Left renal pelvis (tissue), 4 donors: Measurements from ENCODE around the gene BCL2L12. TPM values are rescaled to one million over a fixed set of nuclear protein-coding genes. Genes with fewer than 3 reads are reported as not detected.
"Not testable (repeated sequence)": the region's sequence is repeated elsewhere in the genome, so short reads cannot be mapped to it uniquely, and the experiment has no call there.

Source experiments
- DNase-seq, 4 donors: peaks; one replicate each; pipeline ENCODE4 v3.0.0-alpha.2; 2013; ENCODE audit warnings: low read depth in 4 of 4, low spot score in 3 of 4
- polyA plus RNA-seq, 4 donors: library from polyadenylated mRNA; unstranded; fragments of 120-200 nt; gene quantifications; one replicate each; pipeline ENCODE4 v1.2.1, GENCODE V29; 2013; ENCODE audit not compliant: insufficient read length in 4 of 4

The BCL2L12 gene
- polyA plus RNA-seq, 4 donors, result 20.6 to 36.1 (median 22.4) TPM

DNA sequence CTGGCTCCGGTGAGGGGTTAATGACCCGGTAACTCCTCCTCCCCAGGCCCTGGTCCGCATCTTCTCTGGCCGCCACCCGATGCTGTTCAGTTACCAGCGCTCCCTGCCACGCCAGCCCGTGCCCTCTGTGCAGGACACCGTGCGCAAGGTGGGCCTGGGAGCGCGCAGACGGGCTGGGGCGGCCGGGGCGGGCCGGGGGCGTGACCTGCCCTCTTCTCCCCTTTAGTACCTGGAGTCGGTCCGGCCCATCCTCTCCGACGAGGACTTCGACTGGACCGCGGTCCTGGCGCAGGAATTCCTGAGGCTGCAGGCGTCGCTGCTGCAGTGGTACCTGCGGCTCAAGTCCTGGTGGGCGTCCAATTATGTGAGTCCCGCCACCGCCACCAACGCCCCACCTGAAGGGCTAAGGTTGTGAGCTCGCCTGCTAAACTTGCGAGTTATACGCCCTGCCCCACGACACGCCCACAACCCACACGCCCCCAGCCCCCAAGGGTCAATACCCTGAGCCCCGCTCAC lies 35.6 kb downstream of the BCL2L12 start:
- no peak for DNase-seq

DNA sequence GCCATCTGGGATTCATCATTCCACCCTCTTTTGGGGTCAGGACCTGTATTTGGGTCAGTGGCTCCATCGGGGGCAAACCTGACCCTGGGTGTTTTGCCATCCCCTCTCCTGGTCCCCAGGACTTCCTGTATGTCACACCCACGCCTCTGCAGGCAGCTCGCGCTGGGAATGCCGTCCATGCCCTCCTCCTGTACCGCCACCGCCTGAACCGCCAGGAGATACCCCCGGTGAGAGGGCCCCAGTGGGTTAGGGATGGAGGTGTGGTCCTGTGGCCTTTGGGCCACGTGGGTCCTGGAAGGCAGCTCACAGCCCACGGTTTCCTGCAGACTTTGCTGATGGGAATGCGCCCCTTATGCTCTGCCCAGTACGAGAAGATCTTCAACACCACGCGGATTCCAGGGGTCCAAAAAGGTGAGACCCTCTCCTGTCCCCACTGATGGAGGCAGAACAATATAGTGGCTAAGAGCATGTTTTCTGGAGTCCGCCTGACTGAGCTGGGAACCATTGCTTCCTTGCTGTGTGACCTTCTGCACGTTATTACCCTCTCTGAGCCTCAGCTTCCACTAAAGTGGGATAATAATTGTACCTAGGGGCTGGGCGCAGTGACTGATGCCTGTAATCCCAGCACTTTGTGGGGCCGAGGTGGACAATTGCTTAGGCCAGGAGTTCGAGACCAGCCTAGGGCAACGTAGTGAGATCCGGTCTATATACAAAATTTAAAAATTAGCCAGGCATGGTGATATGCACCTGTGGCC lies 39.3 kb downstream of the BCL2L12 start:
- no peak for DNase-seq

DNA sequence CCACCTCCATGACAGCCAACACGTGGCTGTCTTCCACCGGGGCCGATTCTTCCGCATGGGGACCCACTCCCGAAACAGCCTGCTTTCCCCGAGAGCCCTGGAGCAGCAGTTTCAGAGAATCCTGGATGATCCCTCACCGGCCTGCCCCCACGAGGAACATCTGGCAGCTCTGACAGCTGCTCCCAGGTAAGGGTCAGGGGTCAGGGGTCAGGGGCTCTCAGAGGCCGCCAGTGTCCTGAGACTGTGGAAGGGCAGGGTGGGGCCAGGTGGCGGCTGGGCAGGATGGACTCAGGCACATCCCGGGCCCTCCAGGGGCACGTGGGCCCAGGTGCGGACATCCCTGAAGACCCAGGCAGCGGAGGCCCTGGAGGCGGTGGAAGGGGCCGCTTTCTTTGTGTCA lies 40.2 kb downstream of the BCL2L12 start:
- DNase-seq, result no peak

DNA sequence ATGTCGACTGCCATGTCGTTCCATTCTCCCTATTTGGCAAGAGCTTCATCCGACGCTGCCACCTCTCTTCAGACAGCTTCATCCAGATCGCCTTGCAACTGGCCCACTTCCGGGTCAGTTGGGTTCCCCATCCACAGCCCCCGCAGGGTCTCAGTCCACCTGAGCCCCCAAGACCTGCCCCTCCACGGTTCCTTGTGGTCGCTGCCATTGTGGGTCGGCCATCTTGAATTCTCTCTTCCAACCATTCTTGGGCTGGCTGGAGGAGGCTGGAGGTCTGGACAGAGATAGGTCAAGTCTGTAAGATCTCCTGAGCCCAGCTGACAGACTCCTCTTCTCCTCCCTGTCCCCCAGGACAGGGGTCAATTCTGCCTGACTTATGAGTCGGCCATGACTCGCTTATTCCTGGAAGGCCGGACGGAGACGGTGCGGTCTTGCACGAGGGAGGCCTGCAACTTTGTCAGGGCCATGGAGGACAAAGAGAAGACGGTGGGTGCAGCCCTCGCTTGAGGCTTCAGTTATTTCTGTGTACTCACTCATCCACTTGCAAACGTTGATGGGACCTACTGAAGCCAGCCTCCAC lies 44.7 kb downstream of the BCL2L12 start:
- no peak for DNase-seq

DNA sequence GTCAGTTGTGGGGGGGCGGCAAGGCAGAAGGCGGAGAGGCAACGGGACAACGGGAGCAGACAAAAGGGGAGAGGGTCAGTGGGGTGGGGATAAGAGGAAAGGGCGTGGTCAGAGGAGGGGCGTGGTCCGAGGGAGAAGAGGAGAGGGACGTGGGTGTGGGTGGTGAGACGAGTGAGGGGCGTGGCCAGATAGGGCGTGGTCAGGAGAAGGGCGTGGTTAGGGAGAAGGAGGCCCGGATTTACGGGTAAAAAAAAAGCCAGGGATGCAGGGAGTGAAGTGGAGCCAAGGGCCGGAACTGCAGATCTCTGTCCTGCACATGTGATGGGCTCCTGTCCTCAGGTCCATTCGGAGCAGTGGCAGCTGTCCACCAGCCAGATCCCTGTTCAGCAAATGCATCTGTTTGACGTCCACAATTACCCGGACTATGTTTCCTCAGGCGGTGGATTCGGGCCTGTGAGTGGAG lies 46.7 kb downstream of the BCL2L12 start:
- no peak for DNase-seq

DNA sequence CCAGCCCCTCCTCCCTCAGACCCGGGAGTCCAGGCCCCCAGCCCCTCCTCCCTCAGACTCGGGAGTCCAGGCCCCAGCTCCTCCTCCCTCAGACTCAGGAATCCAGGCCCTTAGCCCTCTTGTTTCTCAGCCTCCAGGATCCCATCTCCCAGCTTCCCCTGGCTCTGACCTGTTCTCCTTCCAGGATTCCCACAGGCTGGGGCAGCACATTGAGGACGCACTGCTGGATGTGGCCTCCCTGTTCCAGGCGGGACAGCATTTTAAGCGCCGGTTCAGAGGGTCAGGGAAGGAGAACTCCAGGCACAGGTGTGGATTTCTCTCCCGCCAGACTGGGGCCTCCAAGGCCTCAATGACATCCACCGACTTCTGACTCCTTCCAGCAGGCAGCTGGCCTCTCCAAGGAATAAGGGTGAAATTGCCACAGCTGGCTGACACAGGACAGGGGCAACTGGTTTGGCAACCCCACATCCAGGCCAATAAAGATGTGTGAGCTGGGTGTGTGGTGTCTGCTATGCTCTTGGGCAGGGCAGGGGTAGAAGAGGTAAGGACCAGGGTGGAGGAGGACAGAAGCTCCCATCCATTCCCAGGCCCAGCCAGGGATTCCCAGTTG lies 47.6 kb downstream of the BCL2L12 start:
- DNase-seq, result no peak

DNA sequence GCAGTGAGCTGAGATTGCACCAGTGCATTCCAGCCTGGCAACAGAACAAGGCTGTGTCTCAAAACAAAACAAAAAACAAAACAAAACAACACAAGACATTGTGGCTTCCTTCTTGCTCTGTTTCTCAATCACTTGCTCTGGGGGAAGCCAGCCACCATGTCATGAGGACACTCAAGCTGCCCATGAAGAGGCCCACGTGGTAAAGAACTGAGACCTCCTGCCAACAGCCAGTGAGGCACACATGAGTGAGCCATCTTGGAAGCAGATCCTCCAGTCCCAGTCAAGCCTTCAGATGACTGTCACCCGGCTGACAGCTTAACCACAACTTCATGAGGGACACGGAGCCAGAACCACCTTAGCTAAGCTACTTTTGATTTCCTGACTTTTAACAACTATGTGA lies 50.4 kb downstream of the BCL2L12 start:
- DNase-seq, result no peak

DNA sequence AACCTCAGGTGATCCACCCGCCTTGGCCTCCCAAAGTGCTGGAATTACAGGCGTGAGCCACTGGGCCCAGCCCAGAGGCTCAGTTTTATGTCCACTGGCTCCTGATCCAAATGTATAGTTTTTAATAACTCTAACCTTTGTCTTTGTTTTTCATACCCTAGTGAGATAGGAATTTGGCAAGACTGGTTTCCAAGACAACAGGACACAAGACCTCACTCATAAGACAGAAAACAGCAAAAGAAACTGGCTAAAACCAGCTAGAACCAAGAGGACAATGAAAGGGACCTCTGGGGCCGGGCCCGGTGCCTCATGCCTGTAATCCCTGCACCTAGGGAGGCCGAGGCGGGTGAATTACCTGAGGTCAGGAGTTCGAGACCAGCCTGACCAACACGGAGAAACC lies 52.8 kb downstream of the BCL2L12 start:
- DNase-seq, result no peak

DNA sequence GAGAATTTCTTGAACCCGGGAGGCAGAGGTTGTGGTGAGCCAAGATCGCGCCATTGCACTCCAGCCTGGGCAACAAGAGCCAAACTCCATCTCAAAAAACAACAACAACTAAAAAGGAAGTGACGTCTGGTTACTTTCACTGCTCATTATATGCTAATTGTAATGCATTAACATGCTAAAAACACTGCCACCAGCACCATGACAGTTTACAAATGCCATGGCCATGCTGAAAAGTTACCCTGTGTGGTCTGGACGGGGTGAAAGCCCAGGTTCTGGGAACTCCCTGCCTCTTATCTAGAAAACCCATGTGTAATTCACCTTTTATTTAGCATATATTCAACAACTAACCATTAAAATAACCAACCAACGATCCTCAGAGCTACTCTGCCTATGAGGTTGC lies 53.3 kb downstream of the BCL2L12 start:
- no peak for DNase-seq

DNA sequence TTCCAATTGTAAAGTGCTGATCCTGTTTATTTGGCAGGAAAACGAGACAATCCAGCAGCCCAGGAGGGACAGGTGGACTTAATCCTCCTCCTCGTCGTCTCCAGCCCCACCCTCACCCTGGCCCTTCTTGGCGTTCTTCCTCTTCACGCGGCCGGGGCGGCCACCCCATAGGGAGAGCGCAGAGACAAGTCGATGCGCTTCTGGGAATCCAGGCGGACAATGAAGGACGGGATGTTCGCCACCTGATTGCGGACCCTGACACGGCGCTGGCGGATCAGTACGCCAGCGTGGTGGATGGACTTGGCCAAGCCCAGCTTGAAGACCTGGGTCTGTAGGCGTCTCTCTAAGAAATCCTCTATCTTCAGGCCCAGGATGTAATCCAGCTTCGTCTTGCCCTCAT lies 53.7 kb downstream of the BCL2L12 start:
- not testable (repeated sequence) for DNase-seq

Other genes with a start within 250 kb of the BCL2L12 start
- not detected for gene PTH2, start 242.5 kb upstream of the BCL2L12 start, polyA plus RNA-seq
- not detected for gene GFY, start 240.5 kb upstream of the BCL2L12 start, polyA plus RNA-seq
- gene SLC17A7, start 224.4 kb upstream of the BCL2L12 start, polyA plus RNA-seq, result 1 to 10 TPM in 1 of 4 donors, under 1 TPM in 3; 0.29 to 3.2 (median 0.56) TPM
- gene PIH1D1, start 214.1 kb upstream of the BCL2L12 start, polyA plus RNA-seq, result 100 to 1,000 TPM in 1 of 4 donors, 10 to 100 TPM in 3; 52.5 to 104 (median 82.3) TPM
- gene ALDH16A1, start 212.7 kb upstream of the BCL2L12 start, polyA plus RNA-seq, result 10 to 100 TPM; 12.2 to 32.1 (median 16.4) TPM
- 1 to 10 TPM; 2.8 to 6.7 (median 4.5) TPM for gene FLT3LG, start 191.7 kb upstream of the BCL2L12 start, polyA plus RNA-seq
- 1,000 to 10,000 TPM; 2,432 to 3,072 (median 2,712) TPM for gene RPL13A, start 178.3 kb upstream of the BCL2L12 start, polyA plus RNA-seq
- 1,000 to 10,000 TPM; 2,592 to 2,856 (median 2,752) TPM for gene RPS11, start 169.5 kb upstream of the BCL2L12 start, polyA plus RNA-seq
- 100 to 1,000 TPM; 214 to 302 (median 275) TPM for gene FCGRT, start 153.3 kb upstream of the BCL2L12 start, polyA plus RNA-seq
- 100 to 1,000 TPM in 1 of 4 donors, 10 to 100 TPM in 3; 18.1 to 107 (median 23.4) TPM for gene RCN3, start 137.9 kb upstream of the BCL2L12 start, polyA plus RNA-seq
- 10 to 100 TPM; 46.1 to 75.0 (median 57.6) TPM for gene NOSIP, start 85.4 kb upstream of the BCL2L12 start, polyA plus RNA-seq
- gene PRRG2, start 84.6 kb upstream of the BCL2L12 start, polyA plus RNA-seq, result 1 to 10 TPM in 3 of 4 donors, under 1 TPM in 1; 0.52 to 7.5 (median 6.4) TPM
- 10 to 100 TPM; 15.4 to 31.1 (median 20.3) TPM for gene PRR12, start 74.8 kb upstream of the BCL2L12 start, polyA plus RNA-seq
- 10 to 100 TPM; 20.1 to 49.9 (median 26.6) TPM for gene RRAS, start 25.8 kb upstream of the BCL2L12 start, polyA plus RNA-seq
- gene SCAF1, start 23.7 kb upstream of the BCL2L12 start, polyA plus RNA-seq, result 10 to 100 TPM; 28.7 to 45.5 (median 31.3) TPM
- 10 to 100 TPM; 39.3 to 84.9 (median 47.1) TPM for gene IRF3, start 76 bp upstream of the BCL2L12 start, polyA plus RNA-seq
- gene PRMT1, start 11.3 kb downstream of the BCL2L12 start, polyA plus RNA-seq, result 100 to 1,000 TPM; 161 to 255 (median 205) TPM
- gene ADM5, start 23.7 kb downstream of the BCL2L12 start, polyA plus RNA-seq, result 1 to 10 TPM in 2 of 4 donors, under 1 TPM in 2; 0.74 to 2.1 (median 1.1) TPM
- gene CPT1C, start 25.2 kb downstream of the BCL2L12 start, polyA plus RNA-seq, result 10 to 100 TPM; 10.9 to 22.8 (median 16.1) TPM
- under 1 TPM in 3 of 4 donors, not detected in 1; 0.08 to 0.48 (median 0.09) TPM for gene TSKS, start 97.4 kb downstream of the BCL2L12 start, polyA plus RNA-seq
- 10 to 100 TPM; 45.5 to 74.1 (median 62.0) TPM for gene AP2A1, start 101.1 kb downstream of the BCL2L12 start, polyA plus RNA-seq
- 10 to 100 TPM; 20.9 to 43.3 (median 35.5) TPM for gene FUZ, start 147.4 kb downstream of the BCL2L12 start, polyA plus RNA-seq
- 10 to 100 TPM; 43.9 to 76.8 (median 64.9) TPM for gene MED25, start 152.4 kb downstream of the BCL2L12 start, polyA plus RNA-seq
- gene PTOV1, start 185.2 kb downstream of the BCL2L12 start, polyA plus RNA-seq, result 100 to 1,000 TPM; 218 to 399 (median 268) TPM
- 10 to 100 TPM; 35.5 to 97.3 (median 48.8) TPM for gene PNKP, start 201.6 kb downstream of the BCL2L12 start, polyA plus RNA-seq
- 10 to 100 TPM; 27.3 to 46.8 (median 32.0) TPM for gene AKT1S1, start 211.4 kb downstream of the BCL2L12 start, polyA plus RNA-seq
- 10 to 100 TPM; 35.2 to 64.9 (median 43.0) TPM for gene TBC1D17, start 211.8 kb downstream of the BCL2L12 start, polyA plus RNA-seq
- gene IL4I1, start 231.0 kb downstream of the BCL2L12 start, polyA plus RNA-seq, result 1 to 10 TPM; 1.4 to 3.4 (median 2.0) TPM